Non-pigmented ciliary epithelial cell (primary cell): ENCODE measurements around the gene APLP1.
"Not testable (repeated sequence)": the region's sequence is repeated elsewhere in the genome, so short reads cannot be mapped to it uniquely, and the experiment has no call there.

ENCODE experiments used
- DNase-seq: peaks from one replicate; pipeline ENCODE4 v3.0.0-alpha.2; 2010; ENCODE audit warnings: low read depth

APLP1 gene

GRCh38 chr19:35852029-35852780 is 16.2 kb upstream of the APLP1 start, which contains the start of gene NPHS1:
Gene NPHS1, minus strand, starts transcription at chr19:35852504. Its CDS starts 667 bp downstream, at chr19:35851837.
- no peak for DNase-seq

- DNase-seq: no peak
These were observed 15.2 kb upstream of the APLP1 start for GRCh38 chr19:35853038-35853756.

GRCh38 chr19:35856546-35857149 is 11.7 kb upstream of the APLP1 start, which contains the start of gene KIRREL2:
Gene KIRREL2, plus strand, starts transcription at chr19:35856911. Its CDS starts 209 bp downstream, at chr19:35857120.
- no peak for DNase-seq

GRCh38 chr19:35858311-35858710 is 10.1 kb upstream of the APLP1 start:
- DNase-seq: no peak

DNA sequence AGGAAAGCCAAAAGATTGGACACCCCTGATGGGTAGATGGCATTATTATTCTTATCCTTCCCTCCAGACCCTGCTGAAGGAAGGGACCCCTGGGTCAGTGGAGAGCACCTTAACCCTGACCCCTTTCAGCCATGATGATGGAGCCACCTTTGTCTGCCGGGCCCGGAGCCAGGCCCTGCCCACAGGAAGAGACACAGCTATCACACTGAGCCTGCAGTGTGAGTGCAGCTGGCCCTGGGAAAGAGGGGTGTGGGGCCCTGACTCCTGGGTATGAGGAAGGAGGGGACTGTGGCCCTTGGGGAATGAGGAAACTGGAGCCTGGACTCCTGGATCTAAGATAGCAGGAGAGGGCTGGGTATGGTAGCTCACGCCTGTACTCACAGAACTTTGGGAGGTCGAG is 9.0 kb upstream of the APLP1 start:
- no peak for DNase-seq

- no peak for DNase-seq
These were observed 7.9 kb upstream of the APLP1 start for GRCh38 chr19:35860436-35860817.

DNA sequence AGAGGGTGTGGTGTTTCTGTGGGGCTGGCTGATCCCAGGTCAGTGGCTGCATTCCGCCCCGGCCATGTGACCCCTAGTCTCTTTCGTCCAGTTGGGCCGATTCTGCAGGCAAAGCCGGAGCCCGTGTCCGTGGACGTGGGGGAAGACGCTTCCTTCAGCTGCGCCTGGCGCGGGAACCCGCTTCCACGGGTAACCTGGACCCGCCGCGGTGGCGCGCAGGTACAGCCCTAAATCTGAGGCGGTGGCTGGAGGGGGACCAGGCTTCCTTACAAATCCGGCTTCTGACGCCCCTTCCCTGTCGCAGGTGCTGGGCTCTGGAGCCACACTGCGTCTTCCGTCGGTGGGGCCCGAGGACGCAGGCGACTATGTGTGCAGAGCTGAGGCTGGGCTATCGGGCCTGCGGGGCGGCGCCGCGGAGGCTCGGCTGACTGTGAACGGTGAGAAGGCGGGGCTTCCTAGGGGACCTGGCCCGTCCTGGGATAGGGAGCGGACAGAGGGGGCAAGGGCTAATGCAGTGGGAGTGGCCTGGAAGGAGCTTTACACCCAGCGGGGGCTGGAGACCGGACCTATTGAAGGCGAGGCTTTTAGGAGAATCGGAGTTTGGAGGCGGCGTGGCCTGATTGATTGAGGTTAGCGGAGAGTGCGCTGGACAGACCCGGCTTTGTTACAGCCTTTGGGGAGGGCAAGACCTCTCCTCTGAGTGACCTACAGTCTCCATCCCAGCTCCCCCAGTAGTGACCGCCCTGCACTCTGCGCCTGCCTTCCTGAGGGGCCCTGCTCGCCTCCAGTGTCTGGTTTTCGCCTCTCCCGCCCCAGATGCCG is 7.3 kb upstream of the APLP1 start:
- DNase-seq: no peak

GRCh38 chr19:35861640-35862160 is 6.7 kb upstream of the APLP1 start:
- DNase-seq: no peak

- no peak for DNase-seq
These were observed 5.8 kb upstream of the APLP1 start for GRCh38 chr19:35862528-35862927.

DNA sequence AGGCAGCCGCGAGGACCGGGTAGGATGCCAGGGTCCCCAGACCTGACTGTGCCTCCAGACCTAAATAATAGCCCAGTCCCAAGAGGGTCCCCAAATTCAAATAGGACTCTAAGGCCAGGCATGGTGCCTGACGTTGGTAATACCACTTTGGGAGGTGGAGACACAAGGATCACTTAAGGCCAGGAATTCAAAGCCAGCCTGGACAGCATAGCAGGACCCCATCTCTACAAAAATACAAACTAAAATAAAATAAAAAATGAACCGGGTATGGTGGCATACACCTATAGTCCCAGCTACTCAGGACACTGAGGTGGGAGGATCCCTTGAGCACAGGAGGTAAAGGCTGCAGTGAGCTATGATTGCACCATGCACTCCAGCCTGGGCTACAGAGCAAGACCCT is 5.4 kb upstream of the APLP1 start:
- no peak for DNase-seq

DNA sequence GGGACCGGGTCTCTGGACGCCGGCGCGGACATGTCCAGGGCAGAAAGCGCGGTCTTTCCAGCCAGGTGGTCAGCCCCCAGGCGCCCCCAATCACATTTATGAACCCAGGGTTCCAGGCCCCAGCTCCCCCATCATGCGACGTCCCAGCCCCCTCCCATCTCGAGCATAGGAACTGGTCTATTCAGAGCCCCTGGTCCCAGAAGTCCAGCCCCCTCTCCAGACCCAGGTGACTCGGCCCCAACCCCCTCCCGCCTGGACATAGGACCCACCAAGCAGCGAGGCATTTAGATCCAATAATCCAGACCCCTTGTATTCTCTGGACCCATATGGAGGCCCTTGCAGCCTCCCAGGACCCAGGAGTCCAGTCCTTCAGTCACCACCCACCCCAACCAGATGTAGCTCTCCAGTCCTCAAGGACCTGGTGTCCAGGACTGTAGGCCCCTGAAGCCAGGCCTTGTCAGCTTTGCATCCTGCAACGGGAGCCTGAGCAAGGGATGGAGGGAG is 501 bp downstream of the APLP1 start:
- no peak for DNase-seq

DNA sequence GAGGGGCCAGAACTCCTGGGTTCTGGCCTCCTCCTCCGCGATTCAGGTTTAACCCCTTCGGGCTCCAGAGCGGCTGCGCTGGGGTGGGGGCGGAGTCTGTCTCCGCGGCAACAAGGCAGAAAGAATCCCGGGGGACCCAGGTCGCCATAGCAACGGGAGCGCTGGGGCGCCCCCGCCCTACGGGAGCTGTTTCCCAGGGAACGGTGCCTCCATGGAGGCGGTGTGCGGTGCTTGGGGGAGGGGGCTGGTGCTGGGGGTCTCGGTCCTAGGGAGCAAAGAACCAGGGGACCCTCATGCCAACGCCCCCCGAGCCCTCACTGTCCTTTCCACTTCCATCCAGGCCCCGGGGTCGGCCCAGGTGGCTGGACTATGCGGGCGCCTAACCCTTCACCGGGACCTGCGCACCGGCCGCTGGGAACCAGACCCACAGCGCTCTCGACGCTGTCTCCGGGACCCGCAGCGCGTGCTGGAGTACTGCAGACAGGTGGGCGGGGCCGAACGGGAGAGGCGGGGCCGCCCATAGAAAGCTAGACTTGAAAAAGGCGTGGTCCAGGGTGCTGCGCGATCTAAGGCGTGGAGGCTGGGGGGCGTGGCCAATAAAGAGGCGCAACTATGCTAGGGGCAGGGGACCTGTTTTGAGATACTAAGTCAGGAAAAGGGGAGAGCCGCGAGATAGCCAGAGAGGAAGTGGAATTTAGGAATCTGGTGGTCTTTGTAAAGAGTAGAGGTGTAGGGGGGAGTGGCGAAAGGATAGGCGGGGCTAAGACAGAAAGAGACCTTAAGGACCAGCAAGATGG is 1.2 kb downstream of the APLP1 start:
- DNase-seq: no peak

- not testable (repeated sequence) for DNase-seq
These were observed 1.9 kb downstream of the APLP1 start for GRCh38 chr19:35870124-35870736.

DNA sequence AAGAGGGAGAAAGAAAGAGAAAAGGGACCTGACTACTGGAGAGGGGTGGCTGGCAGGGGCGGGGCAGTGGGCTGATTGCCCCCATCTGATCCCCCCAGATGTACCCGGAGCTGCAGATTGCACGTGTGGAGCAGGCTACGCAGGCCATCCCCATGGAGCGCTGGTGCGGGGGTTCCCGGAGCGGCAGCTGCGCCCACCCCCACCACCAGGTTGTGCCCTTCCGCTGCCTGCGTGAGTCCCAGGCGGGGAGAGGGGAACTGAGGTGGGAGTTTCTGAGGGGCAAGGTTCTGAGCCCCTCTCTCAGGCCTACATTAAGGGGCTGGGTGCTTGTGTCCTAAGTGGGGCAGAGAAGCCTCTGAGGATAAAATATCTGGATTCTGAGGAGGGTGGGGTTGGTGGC is 2.4 kb downstream of the APLP1 start:
- no peak for DNase-seq

- no peak for DNase-seq
These were observed 3.2 kb downstream of the APLP1 start for GRCh38 chr19:35871611-35872010.

DNA sequence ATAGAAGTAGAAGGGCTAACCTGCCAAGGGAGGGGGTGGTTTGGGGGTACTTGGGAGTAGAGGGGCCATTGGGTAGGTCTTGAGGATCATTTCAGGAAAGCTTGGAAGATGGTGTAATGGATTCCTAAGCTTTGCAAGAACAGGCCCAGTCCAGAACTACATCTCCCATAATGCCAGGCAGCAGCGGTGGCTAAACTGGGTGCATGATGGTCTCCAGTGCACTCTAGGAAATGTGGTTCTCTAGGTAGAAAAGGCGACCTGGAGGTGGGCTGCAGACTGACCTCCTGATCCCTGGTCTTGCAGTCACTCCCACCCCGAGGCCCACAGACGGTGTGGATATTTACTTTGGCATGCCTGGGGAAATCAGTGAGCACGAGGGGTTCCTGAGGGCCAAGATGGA is 3.8 kb downstream of the APLP1 start:
- DNase-seq: no peak

GRCh38 chr19:35874392-35874930 is 6.1 kb downstream of the APLP1 start:
- no peak for DNase-seq

DNA sequence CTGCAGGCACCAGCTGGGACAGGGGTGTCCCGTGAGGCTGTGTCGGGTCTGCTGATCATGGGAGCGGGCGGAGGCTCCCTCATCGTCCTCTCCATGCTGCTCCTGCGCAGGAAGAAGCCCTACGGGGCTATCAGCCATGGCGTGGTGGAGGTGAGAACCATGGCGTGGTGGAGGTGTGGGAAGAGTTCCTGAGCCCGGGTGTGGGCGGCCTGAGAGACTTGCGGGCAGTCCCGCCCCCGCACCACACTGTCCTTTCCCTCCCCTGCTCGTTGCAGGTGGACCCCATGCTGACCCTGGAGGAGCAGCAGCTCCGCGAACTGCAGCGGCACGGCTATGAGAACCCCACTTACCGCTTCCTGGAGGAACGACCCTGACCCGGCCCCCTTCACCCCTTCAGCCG is 10.7 kb downstream of the APLP1 start:
- no peak for DNase-seq

GRCh38 chr19:35879770-35880317 is 11.5 kb downstream of the APLP1 start:
- peak; percentile 52 for DNase-seq
